ENCODE results near the gene UBE2QL1.

DNA sequence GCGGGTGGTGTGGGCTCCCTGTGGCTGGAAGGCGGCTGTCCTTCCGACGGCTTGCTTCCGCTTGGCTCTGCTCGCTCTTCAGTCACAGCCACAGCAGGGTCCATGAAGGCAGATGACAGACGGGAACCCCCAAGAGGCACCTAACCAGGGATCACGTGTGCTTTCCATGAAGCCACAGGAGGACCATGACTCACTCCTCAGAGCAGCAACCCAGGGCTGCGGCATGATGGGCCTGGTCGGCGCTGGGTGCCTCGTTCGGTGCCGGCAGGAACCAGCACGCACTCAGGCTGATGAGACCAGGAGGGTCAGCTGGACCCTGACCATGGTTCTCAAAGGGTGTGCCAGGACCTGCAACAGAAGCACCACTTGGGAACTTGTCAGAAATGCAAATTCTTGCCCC, 37.5 kb upstream of the UBE2QL1 start:
- TF ChIP-seq, protein P1, sequence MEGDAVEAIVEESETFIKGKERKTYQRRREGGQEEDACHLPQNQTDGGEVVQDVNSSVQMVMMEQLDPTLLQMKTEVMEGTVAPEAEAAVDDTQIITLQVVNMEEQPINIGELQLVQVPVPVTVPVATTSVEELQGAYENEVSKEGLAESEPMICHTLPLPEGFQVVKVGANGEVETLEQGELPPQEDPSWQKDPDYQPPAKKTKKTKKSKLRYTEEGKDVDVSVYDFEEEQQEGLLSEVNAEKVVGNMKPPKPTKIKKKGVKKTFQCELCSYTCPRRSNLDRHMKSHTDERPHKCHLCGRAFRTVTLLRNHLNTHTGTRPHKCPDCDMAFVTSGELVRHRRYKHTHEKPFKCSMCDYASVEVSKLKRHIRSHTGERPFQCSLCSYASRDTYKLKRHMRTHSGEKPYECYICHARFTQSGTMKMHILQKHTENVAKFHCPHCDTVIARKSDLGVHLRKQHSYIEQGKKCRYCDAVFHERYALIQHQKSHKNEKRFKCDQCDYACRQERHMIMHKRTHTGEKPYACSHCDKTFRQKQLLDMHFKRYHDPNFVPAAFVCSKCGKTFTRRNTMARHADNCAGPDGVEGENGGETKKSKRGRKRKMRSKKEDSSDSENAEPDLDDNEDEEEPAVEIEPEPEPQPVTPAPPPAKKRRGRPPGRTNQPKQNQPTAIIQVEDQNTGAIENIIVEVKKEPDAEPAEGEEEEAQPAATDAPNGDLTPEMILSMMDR (tag by site-specific recombination; IDR thresholded peaks at IDR 0.05) = no peak
- TF ChIP-seq ZBTB17 (tag by site-specific recombination; IDR thresholded peaks at IDR 0.05) (no peak), BCL11A (tag by site-specific recombination; IDR thresholded peaks at IDR 0.05; ENCODE audit: low read depth) (no peak), ZNF24 (tag by site-specific recombination; IDR thresholded peaks at IDR 0.05) (no peak), SALL2 (tag by site-specific recombination; IDR thresholded peaks at IDR 0.05; ENCODE audit: borderline replicate concordance) (no peak), ZBTB7A (tag by site-specific recombination; IDR thresholded peaks at IDR 0.05; ENCODE audit: low read depth) (no peak), ZNF423 (tag by site-specific recombination; IDR thresholded peaks at IDR 0.05) (no peak), ZNF19 (tag by site-specific recombination; IDR thresholded peaks at IDR 0.05; ENCODE audit: low read depth) (no peak), ZNF623 (tag by site-specific recombination; IDR thresholded peaks at IDR 0.05) (no peak), ZNF169 (tag by site-specific recombination; IDR thresholded peaks at IDR 0.05) (no peak)
- TF ChIP-seq, protein P2, sequence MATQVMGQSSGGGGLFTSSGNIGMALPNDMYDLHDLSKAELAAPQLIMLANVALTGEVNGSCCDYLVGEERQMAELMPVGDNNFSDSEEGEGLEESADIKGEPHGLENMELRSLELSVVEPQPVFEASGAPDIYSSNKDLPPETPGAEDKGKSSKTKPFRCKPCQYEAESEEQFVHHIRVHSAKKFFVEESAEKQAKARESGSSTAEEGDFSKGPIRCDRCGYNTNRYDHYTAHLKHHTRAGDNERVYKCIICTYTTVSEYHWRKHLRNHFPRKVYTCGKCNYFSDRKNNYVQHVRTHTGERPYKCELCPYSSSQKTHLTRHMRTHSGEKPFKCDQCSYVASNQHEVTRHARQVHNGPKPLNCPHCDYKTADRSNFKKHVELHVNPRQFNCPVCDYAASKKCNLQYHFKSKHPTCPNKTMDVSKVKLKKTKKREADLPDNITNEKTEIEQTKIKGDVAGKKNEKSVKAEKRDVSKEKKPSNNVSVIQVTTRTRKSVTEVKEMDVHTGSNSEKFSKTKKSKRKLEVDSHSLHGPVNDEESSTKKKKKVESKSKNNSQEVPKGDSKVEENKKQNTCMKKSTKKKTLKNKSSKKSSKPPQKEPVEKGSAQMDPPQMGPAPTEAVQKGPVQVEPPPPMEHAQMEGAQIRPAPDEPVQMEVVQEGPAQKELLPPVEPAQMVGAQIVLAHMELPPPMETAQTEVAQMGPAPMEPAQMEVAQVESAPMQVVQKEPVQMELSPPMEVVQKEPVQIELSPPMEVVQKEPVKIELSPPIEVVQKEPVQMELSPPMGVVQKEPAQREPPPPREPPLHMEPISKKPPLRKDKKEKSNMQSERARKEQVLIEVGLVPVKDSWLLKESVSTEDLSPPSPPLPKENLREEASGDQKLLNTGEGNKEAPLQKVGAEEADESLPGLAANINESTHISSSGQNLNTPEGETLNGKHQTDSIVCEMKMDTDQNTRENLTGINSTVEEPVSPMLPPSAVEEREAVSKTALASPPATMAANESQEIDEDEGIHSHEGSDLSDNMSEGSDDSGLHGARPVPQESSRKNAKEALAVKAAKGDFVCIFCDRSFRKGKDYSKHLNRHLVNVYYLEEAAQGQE (tag by site-specific recombination; IDR thresholded peaks at IDR 0.05) = no peak

All from HEK293 (cell line).